HEK293T (cell line): ENCODE results near the gene SHLD1.

ENCODE experiments used
- CTCF ChIA-PET: fragments of 350-600 bp; formaldehyde crosslinking; extraction: SDS; loops from one replicate; lab custom pipeline; 2021; ENCODE audit warnings: antibody characterized with exemption, inconsistent platforms; lab: Yijun Ruan, JAX
- POLR2A ChIA-PET: fragments of 350-600 bp; formaldehyde crosslinking; extraction: SDS; loops from one replicate; lab custom pipeline; 2020; ENCODE audit warnings: antibody characterized with exemption, inconsistent platforms; lab: Yijun Ruan, JAX
- DNase-seq: peaks from one replicate; pipeline ENCODE4 v3.0.0; 2012; ENCODE audit warnings: mixed read lengths; ENCODE audit errors: extremely low spot score
- ARNT ChIP-seq: fragments of 450-650 bp; IDR thresholded peaks from 2 replicates; pipeline ENCODE4 v1.6.1; 2017; ENCODE audit warnings: mild to moderate bottlenecking
- BHLHE40 ChIP-seq: fragments of 450-650 bp; IDR thresholded peaks from 2 replicates; pipeline ENCODE4 v1.6.1; 2016; ENCODE audit warnings: mild to moderate bottlenecking, moderate library complexity, borderline replicate concordance
- CTBP1 ChIP-seq: fragments of 450-650 bp; IDR thresholded peaks from 2 replicates; pipeline ENCODE4 v1.6.1; 2016; ENCODE audit warnings: borderline replicate concordance
- ELF4 ChIP-seq: fragments of 450-650 bp; IDR thresholded peaks from 2 replicates; pipeline ENCODE4 v1.6.1; 2017; ENCODE audit warnings: antibody characterized with exemption
- FOXA1 ChIP-seq: fragments of 450-650 bp; IDR thresholded peaks from 2 replicates; pipeline ENCODE4 v1.6.1; 2016; ENCODE audit warnings: mild to moderate bottlenecking
- FOXK2 ChIP-seq: fragments of 450-650 bp; IDR thresholded peaks from 2 replicates; pipeline ENCODE4 v1.6.1; 2016; ENCODE audit warnings: mild to moderate bottlenecking
- FOXM1 ChIP-seq: fragments of 450-650 bp; IDR thresholded peaks from 2 replicates; pipeline ENCODE4 v1.6.1; 2017; ENCODE audit warnings: mild to moderate bottlenecking, borderline replicate concordance
- HDGF ChIP-seq: fragments of 450-650 bp; IDR thresholded peaks from 2 replicates; pipeline ENCODE4 v1.6.1; 2017; ENCODE audit warnings: antibody characterized with exemption, borderline replicate concordance
- L3MBTL2 ChIP-seq: fragments of 450-650 bp; conservative IDR thresholded peaks from 2 replicates; pipeline ENCODE4 v1.6.1; 2016; ENCODE audit warnings: mild to moderate bottlenecking
- LEF1 ChIP-seq: fragments of 450-650 bp; IDR thresholded peaks from 2 replicates; pipeline ENCODE4 v1.6.1; 2017; ENCODE audit warnings: mild to moderate bottlenecking, borderline replicate concordance
- NFRKB ChIP-seq: fragments of 450-650 bp; IDR thresholded peaks from 2 replicates; pipeline ENCODE4 v1.6.1; 2016; ENCODE audit warnings: mild to moderate bottlenecking, moderate library complexity
- PKNOX1 ChIP-seq: fragments of 450-650 bp; IDR thresholded peaks from 2 replicates; pipeline ENCODE4 v1.6.1; 2016
- SP1 ChIP-seq: fragments of 450-650 bp; IDR thresholded peaks from 2 replicates; pipeline ENCODE4 v1.6.1; 2017
- SUZ12 ChIP-seq: fragments of 450-650 bp; IDR thresholded peaks from 2 replicates; pipeline ENCODE4 v1.6.1; 2016; ENCODE audit warnings: mild to moderate bottlenecking
- TARDBP ChIP-seq: fragments of 450-650 bp; IDR thresholded peaks from 2 replicates; pipeline ENCODE4 v1.6.1; 2016
- ZNF384 ChIP-seq: fragments of 450-650 bp; IDR thresholded peaks from 2 replicates; pipeline ENCODE4 v1.6.1; 2016

SHLD1 gene

GRCh38 chr20:5820738-5821137, 70.5 kb downstream of the SHLD1 start:
- ChIA-PET POLR2A (no interaction called here), CTCF (interaction anchor here (1.2 kb wide), 1 partner anchor 291 kb away, joined by 5 read pairs; no protein-coding TSS in a partner anchor)
- TF ChIP-seq ARNT = no peak
- no peak for TF ChIP-seq PKNOX1
- no peak for TF ChIP-seq FOXA1
- TF ChIP-seq L3MBTL2 = no peak
- no peak for TF ChIP-seq ZNF384
- no peak for TF ChIP-seq CTBP1
- no peak for TF ChIP-seq SUZ12
- no peak for TF ChIP-seq FOXK2
- no peak for TF ChIP-seq NFRKB
- no peak for TF ChIP-seq FOXM1
- no peak for TF ChIP-seq HDGF
- no peak for TF ChIP-seq SP1
- TF ChIP-seq TARDBP = no peak
- TF ChIP-seq ELF4 = no peak
- no peak for TF ChIP-seq BHLHE40
- no peak for TF ChIP-seq LEF1
- DNase-seq = no peak

- TF ChIP-seq PKNOX1 (no peak), HDGF (no peak), ELF4 (no peak), FOXK2 (no peak), FOXA1 (no peak), SP1 (no peak), NFRKB (no peak), ARNT (no peak), CTBP1 (no peak), LEF1 (no peak), BHLHE40 (no peak), SUZ12 (no peak)
- CTCF ChIA-PET = interaction anchor here (0.6 kb wide), 1 partner anchor 9 kb away, joined by 9 read pairs; no protein-coding TSS in a partner anchor
- POLR2A ChIA-PET = no interaction called here
- no peak for DNase-seq
Observed at GRCh38 chr20:5821627-5822215, 71.5 kb downstream of the SHLD1 start.

- ChIA-PET POLR2A (no interaction called here), CTCF (no interaction called here)
- DNase-seq = no peak
- TF ChIP-seq SUZ12 (no peak), HDGF (no peak), FOXM1 (no peak), CTBP1 (no peak), L3MBTL2 (no peak), ELF4 (no peak), BHLHE40 (no peak), SP1 (no peak), PKNOX1 (no peak), TARDBP (no peak), FOXK2 (no peak), LEF1 (no peak), NFRKB (no peak), ARNT (no peak), ZNF384 (no peak), FOXA1 (no peak)
Observed at GRCh38 chr20:5822569-5822968, 72.4 kb downstream of the SHLD1 start.

- DNase-seq = no peak
- CTCF ChIA-PET = no interaction called here
- POLR2A ChIA-PET = no interaction called here
- TF ChIP-seq PKNOX1 = no peak
Observed at GRCh38 chr20:5825130-5825719, 75.0 kb downstream of the SHLD1 start.

GRCh38 chr20:5827098-5827853, 77.1 kb downstream of the SHLD1 start:
- ChIA-PET POLR2A (no interaction called here), CTCF (no interaction called here)
- DNase-seq = no peak
- no peak for TF ChIP-seq SP1
- TF ChIP-seq FOXM1 = no peak
- no peak for TF ChIP-seq FOXA1
- no peak for TF ChIP-seq LEF1

GRCh38 chr20:5827861-5828260, 77.7 kb downstream of the SHLD1 start:
- TF ChIP-seq SUZ12 (no peak), NFRKB (no peak), ELF4 (no peak), PKNOX1 (no peak), FOXK2 (no peak), CTBP1 (no peak), HDGF (no peak), FOXM1 (no peak), TARDBP (no peak), ZNF384 (no peak), ARNT (no peak), SP1 (no peak), BHLHE40 (no peak)
- DNase-seq = no peak
- CTCF ChIA-PET = no interaction called here
- POLR2A ChIA-PET = no interaction called here
